GM19395 (cell line): ENCODE results near the gene DEUP1.
A peak's percentile ranks its signal among the peaks of the same experiment; 100 is the strongest.
"Not testable (repeated sequence)": the region's sequence is repeated elsewhere in the genome, so short reads cannot be mapped to it uniquely, and the experiment has no call there.

Experiments used
- ATAC-seq: cut with Tn5 transposase; IDR thresholded peaks from one replicate; pipeline ENCODE4 v1.9.1; 2021; ENCODE audit warnings: mild to moderate bottlenecking, moderate library complexity; ENCODE audit not compliant: unreplicated experiment

Gene DEUP1, protein sequence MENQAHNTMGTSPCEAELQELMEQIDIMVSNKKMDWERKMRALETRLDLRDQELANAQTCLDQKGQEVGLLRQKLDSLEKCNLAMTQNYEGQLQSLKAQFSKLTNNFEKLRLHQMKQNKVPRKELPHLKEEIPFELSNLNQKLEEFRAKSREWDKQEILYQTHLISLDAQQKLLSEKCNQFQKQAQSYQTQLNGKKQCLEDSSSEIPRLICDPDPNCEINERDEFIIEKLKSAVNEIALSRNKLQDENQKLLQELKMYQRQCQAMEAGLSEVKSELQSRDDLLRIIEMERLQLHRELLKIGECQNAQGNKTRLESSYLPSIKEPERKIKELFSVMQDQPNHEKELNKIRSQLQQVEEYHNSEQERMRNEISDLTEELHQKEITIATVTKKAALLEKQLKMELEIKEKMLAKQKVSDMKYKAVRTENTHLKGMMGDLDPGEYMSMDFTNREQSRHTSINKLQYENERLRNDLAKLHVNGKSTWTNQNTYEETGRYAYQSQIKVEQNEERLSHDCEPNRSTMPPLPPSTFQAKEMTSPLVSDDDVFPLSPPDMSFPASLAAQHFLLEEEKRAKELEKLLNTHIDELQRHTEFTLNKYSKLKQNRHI

DNA sequence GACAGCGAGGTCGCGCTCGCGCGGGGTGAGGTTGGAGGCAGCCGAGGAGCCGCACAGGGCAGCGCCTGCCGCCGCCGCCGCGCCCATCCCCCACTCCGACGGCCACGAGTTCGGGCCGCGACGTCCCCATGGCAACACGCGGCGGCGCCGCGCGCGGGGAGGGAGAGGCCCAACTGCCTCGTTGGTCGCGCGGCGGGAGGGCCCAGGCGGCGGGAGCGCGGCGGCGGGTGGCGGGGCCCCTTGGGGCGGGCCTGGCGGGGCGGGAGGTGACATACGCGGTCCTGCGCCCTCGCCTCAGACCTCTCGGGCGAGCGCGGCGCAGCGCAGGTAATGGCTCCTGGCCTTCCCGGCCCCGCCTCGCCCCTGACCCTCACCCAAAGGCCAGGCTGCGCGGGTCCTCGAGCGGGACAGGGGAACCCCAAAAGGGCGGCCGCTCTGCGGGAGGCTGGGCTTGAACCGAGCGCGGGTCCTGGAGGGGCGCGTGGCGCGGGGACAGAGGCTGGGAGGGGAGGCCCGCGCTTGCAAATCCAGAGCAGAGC lies at the start of gene DEUP1:
DEUP1 (plus strand) TSS at position 297 of the 539 bp plus-strand sequence. CDS start 1,518 bp downstream, outside the sequence.
- peak; percentile 56 for ATAC-seq

DNA sequence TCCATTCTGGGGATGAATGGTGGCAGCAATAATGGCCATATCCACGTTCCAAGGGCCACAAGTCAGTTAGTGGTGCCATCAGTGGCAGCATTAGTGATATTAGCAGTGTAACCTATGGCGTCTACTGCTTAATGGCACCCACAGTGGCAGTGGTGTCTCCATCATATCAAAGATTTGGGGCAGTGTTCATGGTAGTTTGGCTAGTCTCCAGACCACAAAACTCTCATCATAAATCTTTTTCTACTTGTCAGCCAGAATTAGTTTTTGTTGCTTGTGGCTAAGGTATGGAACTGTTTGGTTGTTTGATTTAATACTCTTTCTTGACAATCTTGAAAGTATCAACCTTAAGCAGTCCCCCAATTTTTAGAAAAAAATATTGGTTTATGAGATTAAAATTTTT lies 45.1 kb upstream of the DEUP1 start:
- no peak for ATAC-seq

DNA sequence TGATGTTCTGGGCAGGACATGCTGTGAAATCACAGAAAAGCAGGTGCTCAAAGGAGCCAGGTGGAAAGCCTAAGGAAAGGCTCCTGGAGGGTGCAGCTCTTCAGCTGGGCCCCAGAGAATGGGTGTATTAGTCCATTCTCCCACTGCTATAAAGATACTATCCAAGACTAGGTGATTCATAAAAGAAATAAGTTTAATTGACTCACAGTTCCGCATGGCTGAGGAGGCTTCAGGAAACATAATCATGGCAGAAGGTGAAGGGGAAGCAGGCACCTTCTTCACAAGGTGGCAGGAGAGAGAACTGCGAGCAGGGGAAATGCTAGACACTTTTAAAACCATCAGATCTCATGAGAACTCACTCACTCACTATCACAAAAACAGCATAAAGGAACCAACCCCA lies 43.1 kb upstream of the DEUP1 start:
- ATAC-seq, result no peak

DNA sequence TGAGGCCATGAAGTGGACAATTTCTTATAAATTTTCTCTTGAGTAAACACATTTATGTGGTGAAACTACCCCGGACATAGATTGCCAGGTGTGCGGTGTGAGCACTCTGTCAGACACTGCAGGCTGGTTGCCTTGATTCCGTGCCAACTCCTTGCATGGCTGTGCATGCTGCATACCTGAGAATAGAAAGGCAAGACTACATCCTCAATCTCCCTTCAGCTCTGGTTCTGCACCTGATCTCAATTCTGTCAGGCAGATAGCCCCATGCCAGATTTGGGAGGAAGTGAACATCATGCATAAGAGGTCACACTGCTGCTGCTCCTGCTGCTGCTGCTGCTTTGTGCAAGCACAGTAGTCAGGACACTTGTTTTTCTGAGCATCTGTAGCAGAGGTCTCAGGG lies 42.5 kb upstream of the DEUP1 start:
- ATAC-seq, result peak; percentile 64

DNA sequence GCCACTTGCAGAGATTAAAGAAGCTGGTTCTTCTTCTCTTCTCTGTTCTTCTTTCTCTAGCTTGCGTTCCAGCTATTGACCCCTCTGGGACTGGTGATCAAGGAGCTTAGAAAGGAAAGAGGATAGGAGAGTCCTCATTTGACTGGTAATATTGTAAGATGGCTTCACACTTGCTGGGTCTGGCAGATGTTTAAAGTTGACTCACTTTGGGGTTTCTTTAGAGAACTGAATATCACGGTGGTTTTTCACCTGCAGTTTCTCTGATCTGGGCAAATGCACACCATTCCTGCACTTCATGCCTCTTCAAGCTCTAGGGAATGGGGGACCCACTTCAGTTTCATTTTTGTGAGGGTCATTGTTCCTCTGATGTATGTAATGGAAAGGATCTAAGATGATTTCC lies 41.8 kb upstream of the DEUP1 start:
- ATAC-seq, result peak; percentile 77

DNA sequence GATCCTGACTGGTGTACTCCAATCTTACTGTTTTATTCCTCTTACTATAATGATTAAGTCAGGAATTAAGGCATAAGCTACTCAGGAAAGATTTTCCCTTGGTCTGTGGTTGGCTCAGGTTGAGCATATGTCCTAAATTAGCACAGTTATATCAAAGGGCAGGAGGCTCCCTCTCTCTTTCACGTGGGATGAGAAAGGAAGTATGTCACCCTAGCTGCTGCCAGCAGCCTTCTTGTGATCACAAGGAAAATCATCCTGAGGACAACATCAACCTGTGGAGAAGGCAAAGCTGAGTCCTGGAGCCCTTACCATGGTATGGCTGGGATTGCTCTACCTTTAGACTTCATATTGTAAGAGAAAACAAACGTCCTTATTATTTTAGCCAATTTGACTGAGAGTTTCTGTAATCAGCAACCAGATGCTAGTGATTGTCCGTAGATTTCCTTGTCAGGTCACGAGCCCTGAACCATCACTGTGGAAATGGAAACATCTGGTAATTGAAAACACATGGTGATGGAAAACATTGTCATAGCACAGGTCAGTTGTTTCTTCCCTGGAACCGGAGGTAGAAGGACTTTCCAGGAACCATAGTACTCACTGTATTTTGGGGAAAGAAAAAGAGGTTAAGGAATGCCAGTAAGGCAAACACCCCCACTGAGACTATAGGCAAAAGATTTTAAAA lies 40.6 kb upstream of the DEUP1 start:
- ATAC-seq, result no peak

DNA sequence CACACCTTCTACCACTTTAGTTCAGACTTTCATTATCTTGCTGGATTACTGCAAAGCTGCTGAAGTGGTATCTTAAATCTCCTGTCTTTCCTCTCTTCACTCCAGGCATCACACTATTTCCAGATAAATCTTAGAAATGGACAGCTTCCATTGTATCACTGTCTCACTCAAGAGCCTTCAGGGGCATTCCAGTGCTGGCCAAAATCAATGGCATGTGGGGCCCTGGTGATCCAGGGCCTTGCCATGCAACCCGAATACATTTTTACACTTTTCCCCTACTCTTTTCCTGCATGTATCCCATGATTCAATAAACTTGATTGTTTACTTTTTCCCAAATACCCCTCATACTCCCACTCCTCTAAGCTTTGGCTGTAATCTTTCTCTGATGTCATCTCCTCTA lies 39.4 kb upstream of the DEUP1 start:
- ATAC-seq, result no peak

DNA sequence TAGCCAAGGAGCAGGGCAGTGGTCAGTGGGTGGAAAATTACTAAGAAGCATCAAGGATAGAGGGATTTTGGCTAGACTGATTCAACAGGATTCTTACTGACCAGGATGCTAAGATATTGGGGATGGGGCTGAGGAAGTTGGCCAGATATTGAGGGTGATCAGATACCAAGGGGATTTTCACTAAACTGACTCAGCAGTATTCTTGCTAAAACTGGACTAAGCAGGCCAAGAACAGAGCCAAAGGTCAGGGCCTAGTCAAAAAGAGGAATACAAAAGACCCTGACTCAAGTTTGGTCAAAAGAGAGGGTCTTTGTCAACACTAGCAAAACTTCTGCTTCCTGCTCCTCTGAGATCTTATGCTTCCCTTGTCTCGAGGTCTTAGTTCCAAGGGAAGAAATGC lies 38.6 kb upstream of the DEUP1 start:
- no peak for ATAC-seq

DNA sequence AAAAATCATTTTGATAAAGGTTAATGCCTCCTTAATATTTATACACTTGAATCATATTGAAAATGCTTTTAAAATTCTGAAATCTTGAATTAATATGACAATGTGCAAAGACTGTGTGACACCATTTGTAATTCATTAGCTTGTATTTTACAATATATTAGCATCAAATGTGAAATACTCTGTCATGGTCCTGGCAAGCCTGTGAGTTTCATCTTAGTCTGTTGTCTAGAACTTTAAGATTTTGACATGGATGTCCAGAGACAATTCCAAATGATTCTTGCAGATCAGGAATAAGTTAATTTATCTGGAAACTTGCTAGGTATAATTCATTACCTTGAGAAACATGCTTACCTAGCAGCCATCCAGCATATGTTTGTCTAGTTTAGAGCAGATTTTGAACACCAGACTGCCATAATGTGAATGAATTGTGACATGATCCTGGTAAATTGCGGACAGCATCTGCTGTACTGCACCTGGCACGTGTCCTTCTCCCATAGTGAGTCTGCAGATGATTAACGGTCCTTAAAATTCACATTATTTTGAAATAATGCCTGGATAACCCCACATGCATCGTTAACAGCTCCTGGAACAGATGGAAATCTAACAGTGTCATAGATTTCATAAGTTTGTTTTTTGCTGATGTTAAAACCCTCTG lies 34.5 kb upstream of the DEUP1 start:
- no peak for ATAC-seq

DNA sequence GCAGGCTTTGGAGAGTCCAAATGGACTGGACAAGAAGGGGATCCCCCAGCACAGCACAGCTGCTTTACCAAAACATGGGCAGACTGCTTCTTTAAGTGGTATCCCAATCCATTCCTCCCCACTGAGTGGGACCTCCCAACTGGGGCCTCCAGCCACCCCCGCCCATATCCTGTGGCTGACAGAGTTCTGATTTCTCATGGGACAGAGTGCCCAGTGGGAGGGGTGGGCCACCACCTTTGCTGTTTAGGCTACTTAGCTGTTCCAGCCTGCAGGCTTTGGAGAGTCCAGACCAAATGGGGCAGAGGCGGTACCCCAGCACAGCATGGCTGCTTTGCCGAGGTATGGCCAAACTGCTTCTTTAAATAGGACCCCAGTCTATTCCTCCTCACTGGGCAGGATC lies 26.9 kb upstream of the DEUP1 start:
- ATAC-seq, result no peak

DNA sequence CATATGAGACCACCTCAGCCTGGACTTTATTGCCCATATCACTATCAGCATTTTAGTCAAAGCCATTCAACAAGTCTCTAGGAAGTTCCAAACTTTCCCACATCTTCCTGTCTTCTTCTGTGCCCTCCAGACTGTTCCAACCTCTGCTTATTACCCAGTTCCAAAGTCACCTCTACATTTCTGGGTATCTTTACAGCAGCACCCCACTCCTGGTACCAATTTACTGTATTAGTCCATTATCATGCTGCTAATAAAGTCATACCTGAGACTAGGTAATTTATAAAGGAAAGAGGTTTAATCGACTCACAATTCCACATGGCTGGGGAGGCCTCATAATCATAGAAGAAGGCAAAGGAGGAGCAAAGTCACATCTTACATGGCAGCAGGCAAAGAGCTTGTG lies 16.1 kb upstream of the DEUP1 start:
- not testable (repeated sequence) for ATAC-seq

DNA sequence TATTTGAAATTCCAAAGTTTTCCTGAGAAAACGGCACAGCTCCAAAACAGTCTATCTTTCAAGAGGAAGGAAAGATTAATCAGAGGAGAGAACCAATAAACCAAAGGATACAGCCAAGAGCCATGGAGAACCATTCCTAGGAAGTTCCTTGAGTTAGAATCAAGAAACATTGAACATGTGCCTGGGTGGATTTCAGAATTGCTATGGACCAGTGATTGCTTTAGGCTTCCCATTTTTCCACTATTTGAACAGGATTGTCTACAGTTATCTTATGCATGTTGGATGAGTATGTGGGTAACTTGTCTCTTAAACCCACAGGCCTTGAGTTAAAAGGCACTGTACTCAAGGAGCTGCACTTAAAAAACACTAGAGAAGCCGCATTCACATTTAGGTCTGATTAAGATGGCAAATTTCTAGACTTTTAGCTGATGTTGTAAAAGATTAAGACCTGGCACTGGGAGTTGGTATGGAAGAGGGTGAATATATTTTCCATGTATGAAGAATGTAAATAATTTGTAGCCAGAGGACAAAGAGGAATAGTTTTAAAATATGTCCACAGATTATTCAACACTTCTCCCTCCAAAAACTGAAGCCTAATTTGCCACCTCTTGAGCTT lies 11.2 kb upstream of the DEUP1 start:
- ATAC-seq, result no peak

DNA sequence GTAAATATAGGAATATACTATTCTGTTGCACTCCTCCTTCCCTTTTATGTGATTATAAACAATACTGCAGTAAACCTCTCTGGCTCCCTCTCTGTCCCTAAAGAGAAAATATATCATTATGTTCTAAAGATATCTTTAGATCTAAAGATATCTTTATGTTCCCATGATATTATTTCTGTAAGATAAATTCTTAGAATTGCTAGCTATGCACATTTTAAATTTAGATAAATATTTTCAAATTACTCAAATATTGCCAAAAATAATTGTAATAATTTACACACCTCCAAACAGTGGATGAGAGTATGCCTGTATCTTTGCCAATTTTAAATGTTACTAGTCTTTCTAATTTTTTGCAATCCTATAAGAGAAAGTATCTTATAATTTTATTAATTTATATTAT lies 10.3 kb upstream of the DEUP1 start:
- no peak for ATAC-seq

DNA sequence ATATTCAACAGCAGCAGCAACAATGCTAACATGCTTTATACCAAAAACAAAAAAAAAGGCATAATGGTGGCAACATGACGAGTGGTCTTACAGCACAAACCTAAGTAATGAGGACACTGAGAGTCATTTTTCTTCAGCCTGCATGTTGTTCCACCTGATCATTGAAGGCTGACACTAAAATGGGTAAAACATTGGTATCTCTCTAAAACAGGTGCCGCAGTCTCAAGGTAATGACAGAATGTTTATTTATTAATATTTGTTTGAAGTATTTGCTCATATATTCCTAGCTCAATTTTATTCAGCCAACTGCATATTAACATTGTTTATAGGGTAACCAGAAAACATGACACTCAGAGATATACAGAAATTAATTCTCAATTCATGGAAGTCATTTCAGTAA lies 8.3 kb upstream of the DEUP1 start:
- ATAC-seq, result no peak

DNA sequence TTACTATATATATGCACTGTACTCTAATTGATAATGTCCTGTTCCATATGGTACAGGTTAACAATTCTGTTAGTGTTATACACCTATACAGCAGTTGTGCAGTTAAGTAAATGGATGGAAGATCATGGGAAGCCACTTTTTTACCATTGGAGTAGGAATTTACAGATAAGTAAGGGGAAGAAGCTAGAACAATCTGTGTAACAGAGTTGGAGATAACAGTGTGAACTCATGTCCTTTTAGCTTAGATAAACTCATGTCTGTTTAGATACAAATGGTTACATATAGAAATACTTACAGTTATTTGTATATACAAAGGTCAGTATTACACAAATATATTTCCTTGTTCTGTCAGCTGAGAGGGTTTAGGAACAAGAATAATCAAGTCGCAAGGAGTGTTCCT lies 6.8 kb upstream of the DEUP1 start:
- ATAC-seq, result no peak

DNA sequence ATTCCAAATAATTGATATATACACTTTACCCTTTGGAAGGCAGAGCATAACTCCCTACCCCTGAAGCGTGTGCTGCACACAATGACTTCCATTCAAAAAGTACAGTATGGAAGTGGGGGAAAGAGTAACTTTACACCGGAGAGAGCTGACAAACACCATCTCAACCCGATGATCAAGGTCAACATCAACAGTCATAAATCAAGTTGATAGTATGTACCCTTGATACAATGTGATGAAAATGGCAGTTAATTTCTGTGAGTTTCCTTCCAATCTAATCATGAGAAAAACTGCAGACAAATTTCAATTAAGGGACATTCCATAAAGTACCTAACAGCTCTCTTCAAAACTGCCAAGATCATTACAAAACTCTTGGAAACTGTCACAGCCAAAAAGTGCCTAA lies 6.0 kb upstream of the DEUP1 start:
- ATAC-seq, result no peak

DNA sequence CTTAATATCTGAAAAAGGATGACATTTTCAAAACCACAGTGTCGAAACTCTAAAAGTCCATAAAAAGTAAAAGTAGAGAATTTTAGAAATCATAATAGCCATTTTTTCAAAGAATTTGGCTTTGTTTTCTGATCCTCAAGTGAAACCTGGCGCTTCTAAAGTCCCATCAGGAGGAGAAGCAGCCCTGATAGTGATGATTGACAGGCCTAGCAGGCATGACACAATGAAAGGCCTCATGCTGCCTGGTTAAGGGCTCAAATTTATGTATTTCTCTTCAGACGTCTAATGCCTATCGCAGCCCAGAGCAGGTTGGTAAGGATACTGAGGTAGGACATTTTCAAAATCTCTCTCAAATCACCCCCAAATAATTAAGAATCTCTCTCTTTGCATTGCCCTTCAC lies 3.9 kb upstream of the DEUP1 start:
- no peak for ATAC-seq

DNA sequence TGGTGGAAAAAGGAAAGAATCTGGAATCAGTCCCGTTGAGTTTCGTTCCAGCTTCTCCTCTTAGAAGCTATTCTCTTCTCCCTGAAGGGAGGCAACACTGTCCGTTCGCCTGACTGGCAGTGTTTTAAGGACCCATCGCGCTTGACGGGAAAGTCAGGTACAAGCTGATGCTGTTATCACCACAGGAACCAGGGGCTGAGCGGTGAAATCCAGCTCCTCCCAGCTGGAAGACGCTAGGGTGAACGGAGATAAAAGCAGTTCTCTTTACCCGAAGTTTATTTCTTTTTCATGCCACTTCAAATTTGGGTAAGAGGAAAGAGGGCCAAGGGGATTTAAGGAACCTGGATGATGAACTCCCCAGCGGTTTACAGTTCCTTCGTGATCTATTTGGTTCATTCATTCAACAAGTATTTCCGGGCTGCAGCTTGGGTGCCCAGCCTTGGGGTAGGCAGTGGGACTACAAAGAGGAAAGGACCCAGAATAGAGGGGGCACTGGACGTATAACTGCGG lies 551 bp upstream of the DEUP1 start:
- ATAC-seq, result peak; percentile 39

DNA sequence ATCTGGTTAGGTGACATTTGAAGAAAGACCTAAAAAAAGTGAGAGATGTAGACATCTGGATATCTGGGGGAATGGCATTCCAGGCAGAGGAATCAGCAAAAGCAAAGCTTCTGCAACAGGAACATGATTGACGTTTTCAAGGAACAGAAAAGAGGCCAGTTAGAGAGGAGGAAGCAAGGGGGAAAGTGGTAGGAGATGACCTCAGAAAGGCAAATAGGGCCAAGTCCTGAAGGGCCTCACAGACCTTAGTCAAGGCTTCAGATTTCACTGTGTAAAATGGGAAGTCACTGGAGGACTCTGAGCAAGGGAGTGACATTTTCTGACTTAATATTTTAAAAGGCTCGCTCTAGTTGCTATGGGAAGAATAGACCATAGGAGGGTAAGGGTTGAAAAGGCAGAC lies 9.7 kb downstream of the DEUP1 start:
- no peak for ATAC-seq

DNA sequence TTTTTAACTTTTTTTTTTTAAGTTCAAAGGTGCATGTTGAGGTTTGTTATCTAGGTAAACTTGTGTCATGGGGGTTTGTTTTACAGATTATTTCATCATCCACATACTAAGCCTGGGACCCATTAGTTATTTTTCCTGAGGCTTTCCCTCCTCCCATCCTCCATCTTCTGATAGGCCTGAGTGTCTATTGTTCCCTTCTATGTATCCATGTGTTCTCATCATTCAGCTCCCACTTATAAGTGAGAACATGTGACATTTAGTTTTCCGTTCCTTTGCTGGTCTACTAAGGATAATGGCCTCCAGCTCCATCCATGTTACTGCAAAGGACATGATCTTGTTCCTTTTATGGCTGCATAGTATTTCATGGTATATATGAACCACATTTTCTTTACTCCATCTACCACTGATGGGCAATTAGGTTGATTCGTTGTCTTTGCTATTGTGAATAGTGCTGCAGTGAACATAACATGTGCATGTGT lies 14.4 kb downstream of the DEUP1 start:
- no peak for ATAC-seq

DNA sequence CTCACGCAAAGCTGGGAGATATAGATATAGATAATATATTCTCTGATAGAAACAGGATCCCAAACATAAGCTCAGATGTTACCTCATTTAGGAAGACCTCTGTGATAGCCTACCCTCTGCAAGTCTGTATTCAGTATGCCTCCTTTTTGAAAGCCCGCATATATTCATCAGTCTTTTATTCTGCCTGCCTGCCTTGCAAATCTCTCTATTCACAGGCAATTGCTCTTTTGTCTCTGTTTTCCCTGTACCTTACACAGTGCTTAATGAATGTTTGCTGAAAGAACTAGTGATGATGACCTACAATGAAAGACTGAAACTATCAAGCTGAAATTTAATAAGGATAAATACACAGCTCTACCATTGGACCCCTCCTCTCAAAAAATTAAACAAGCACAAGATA lies 18.4 kb downstream of the DEUP1 start:
- ATAC-seq, result no peak
